ENCODE data around the gene AJAP1.
A peak's percentile ranks its signal among the peaks of the same experiment; 100 is the strongest.

AJAP1 gene

DNA sequence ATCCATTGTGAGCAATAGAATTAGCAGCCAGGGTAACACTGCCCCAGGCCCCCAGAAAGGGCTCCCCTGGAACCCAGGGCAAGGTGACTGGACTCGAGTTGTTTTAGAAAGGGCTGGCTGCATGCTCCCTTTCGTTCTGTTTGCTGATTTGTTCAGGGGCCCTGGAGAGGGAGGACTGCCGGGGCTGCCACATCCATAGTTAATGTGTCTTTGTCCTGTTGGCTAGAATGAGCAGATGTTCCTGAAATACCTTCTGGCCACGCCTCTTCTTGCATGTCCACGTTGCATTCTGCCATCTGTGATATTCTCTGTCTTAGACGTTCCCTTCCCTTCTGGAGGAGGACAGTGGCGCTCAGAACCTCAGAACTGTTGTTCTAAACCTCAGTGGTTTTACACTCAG is 118.8 kb downstream of the AJAP1 start:
- no peak for TF ChIP-seq CTCF (IDR thresholded peaks at IDR 0.05)
- no peak for DNase-seq (ENCODE audit: low spot score)
- Histone ChIP-seq H3K27ac (no peak overlapping the region), H3K4me3 (no peak overlapping the region)

DNA sequence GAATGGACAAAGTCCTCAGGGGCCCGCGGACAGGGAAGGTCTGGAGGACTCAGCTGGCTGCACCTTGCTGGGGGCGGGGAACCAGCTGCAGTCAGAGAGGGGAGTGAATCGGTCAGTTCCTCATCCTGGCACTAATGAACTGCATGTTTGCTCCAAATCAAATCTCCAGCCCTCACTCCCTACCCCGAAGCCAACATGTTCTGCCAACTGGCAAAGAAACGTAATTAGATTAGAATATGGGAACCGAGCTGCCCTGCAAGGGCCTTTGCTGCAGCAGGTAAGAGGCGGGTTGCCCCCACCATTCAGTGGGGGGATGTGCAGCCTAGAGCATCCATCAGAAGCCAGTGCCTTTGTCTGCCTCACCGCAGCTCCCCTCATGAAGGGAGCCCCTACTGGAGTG is 121.1 kb downstream of the AJAP1 start:
- no peak for DNase-seq (ENCODE audit: low spot score)
- TF ChIP-seq CTCF (IDR thresholded peaks at IDR 0.05), result no peak
- no peak overlapping the region for H3K27ac ChIP-seq
- H3K4me3 ChIP-seq, result no peak overlapping the region

- DNase-seq (ENCODE audit: low spot score), result no peak
- TF ChIP-seq CTCF (IDR thresholded peaks at IDR 0.05), result peak; percentile 16
- no peak overlapping the region for H3K4me3 ChIP-seq
- no peak overlapping the region for H3K27ac ChIP-seq
These were observed 123.6 kb downstream of the AJAP1 start for GRCh38 chr1:4778056-4778455.

- Histone ChIP-seq H3K27ac (no peak overlapping the region), H3K4me3 (no peak overlapping the region)
- no peak for TF ChIP-seq CTCF (IDR thresholded peaks at IDR 0.05)
- DNase-seq (ENCODE audit: low spot score), result no peak
These were observed 127.2 kb downstream of the AJAP1 start for GRCh38 chr1:4781646-4782045.

DNA sequence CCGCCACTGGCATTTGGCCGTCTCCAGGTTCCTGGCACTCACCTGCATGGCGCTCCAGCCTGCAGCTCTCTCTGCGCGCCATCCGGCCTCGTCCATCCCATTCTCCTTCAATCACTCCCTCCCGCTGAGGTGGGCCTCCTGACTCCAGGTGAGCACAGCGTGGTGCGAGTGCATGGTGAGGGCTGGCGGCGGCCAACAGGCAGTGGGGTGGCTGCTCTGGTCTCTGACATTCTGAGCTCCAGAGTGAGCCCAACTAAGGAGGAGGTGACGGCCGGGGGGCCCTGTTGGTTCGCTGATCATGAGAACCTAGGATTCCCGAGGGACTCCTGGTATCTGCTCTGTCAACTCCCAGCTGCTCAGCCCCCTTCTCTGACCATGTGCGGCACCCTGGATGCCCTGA is 130.4 kb downstream of the AJAP1 start:
- no peak for TF ChIP-seq CTCF (IDR thresholded peaks at IDR 0.05)
- Histone ChIP-seq H3K4me3 (no peak overlapping the region), H3K27ac (no peak overlapping the region)
- DNase-seq (ENCODE audit: low spot score), result no peak

DNA sequence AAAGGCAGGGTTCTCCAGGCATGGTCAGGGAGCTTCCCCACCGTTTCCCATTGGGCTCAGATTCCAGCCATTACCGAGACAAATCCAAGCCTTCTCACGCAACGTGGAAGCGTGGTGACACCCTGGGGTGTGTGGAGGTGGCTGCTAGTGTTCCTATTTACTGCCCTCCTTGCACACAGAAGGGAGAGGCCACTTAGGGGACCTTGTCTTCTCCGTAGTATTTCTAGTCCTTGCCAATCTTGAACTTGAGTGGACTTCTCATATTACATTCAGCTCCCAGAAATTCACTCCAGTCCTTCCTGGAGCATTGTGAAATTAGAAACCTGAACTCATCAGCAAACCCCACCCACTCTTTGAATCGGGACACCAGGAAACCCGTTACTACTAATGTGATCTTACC is 131.6 kb downstream of the AJAP1 start:
- no peak overlapping the region for H3K4me3 ChIP-seq
- DNase-seq (ENCODE audit: low spot score), result peak; percentile 47
- no peak overlapping the region for H3K27ac ChIP-seq
- TF ChIP-seq CTCF (IDR thresholded peaks at IDR 0.05), result no peak

DNA sequence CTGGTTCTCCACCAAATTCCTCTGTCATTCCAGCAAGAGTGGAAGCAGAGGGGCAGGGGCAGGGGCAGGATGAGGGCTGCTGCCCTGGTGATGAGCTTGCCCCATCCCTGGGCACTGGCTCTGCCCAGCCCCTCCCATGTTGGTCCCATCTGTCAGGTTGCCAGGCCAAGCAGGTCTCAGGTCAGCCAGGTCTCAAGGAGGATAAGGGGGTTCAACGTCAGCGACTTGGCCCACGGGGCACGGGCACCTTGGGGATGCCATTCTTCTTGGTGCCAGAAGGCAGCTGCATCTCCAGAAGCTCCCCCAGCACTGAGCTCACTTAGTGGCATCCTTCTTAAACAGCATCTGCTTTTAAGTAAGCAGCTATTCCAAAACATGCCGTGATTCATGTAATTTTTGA is 133.1 kb downstream of the AJAP1 start:
- Histone ChIP-seq H3K27ac (no peak overlapping the region), H3K4me3 (no peak overlapping the region)
- TF ChIP-seq CTCF (IDR thresholded peaks at IDR 0.05), result no peak
- peak; percentile 66 for DNase-seq (ENCODE audit: low spot score)

Data from coronary artery (tissue), 2 donors.